IMR-90 (cell line): ENCODE results near the gene TFAP2E.

Experiments used
- CTCF ChIP-seq: conservative IDR thresholded peaks from 2 replicates; pipeline ENCODE4 v1.5.1; 2012; ENCODE audit warnings: mild to moderate bottlenecking, low read depth, low read length, improper control_type of control experiment
- MAFK ChIP-seq: IDR thresholded peaks from 2 replicates; pipeline ENCODE4 v1.6.1; 2012; ENCODE audit warnings: low read depth, low read length, improper control_type of control experiment
- MXI1 ChIP-seq: IDR thresholded peaks from 2 replicates; pipeline ENCODE4 v1.6.1; 2012; ENCODE audit warnings: low read depth, mild to moderate bottlenecking, low read length, moderate library complexity, borderline replicate concordance
- POLR2A ChIP-seq: IDR thresholded peaks from 2 replicates; pipeline ENCODE4 v1.6.1; 2012; ENCODE audit warnings: mild to moderate bottlenecking, low read depth, low read length
- RAD21 ChIP-seq: IDR thresholded peaks from 2 replicates; pipeline ENCODE4 v1.6.1; 2012; ENCODE audit warnings: low read length, improper control_type of control experiment
- RFX5 ChIP-seq: IDR thresholded peaks from 2 replicates; pipeline ENCODE4 v1.8.0; 2012; ENCODE audit warnings: low read depth, mild to moderate bottlenecking, low read length, moderate library complexity
- USF2 ChIP-seq: fragments of 150-350 bp; IDR thresholded peaks from 2 replicates; pipeline ENCODE4 v1.6.1; 2017; ENCODE audit warnings: mild to moderate bottlenecking, antibody characterized with exemption, low read length, low read depth

GRCh38 chr1:35571263-35571662 is 1.9 kb upstream of the TFAP2E start:
- TF ChIP-seq MAFK (no peak), POLR2A (no peak), RFX5 (no peak), MXI1 (no peak), RAD21 (no peak), USF2 (no peak), CTCF (no peak)
